Measurements from ENCODE around the gene DIS3. TPM values are rescaled to one million over a fixed set of nuclear protein-coding genes. Genes with fewer than 3 reads are reported as not detected.

DIS3 gene
- polyA plus RNA-seq, 3 donors: 6.7 to 11.3 (median 8.4) TPM

DNA sequence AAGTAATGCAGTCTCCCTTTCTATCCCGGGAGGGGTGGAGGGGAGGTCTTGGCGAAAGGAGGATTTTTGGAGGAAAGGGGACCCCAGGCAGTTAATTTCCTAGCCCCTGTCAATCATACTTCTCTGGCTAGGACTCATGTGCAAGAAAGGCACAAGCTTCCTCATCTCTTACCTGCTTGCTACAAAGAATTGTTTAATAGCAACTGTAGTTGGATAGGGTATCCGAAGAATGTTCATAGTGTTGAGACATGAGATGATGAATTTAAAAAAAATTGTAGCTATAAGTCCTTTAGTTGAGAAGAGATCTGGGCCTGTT, 53.5 kb downstream of the DIS3 start:
- Histone ChIP-seq H3K27ac (ENCODE audit: low read depth in 1 of 2, low read length in 2 of 2) (peak overlapping the region; percentile 49 to 84), H2AFZ (ENCODE audit: insufficient read depth, low read depth, low read length, poor library complexity, severe bottlenecking) (peak overlapping the region; percentile 94), H4K20me1 (ENCODE audit: insufficient read depth, low read length) (peaks cover 11% of the 10 kb centered on the region), H3K4me3 (replicated peaks in 1 of 3; ENCODE audit: low read depth in 2 of 3, low read length in 3 of 3) (peak overlapping the region; percentile 65 to 95 (median 93)), H3K9me3 (replicated peaks in 1 of 2; ENCODE audit: control insufficient read depth in 1 of 2, insufficient read depth in 1 of 2, low read length in 2 of 2) (no peaks in the 10 kb centered on the region), H3K79me2 (ENCODE audit: insufficient read depth, low read length) (peaks cover 93% of the 10 kb centered on the region), H3K9ac (ENCODE audit: insufficient read depth, low read length, poor library complexity, severe bottlenecking) (peak overlapping the region; percentile 74), H3K4me1 (ENCODE audit: control insufficient read depth in 1 of 2, insufficient read depth in 2 of 2, low read length in 2 of 2) (peaks cover 19 to 39% of the 10 kb centered on the region in 2 donors), H3K36me3 (replicated peaks in 1 of 2; ENCODE audit: control insufficient read depth in 1 of 2, insufficient read depth in 2 of 2, low read length in 2 of 2) (peaks cover 11 to 19% of the 10 kb centered on the region in 2 donors), H3K27me3 (ENCODE audit: control insufficient read depth in 2 of 2, insufficient read depth in 2 of 2, low read length in 2 of 2) (no peaks in the 10 kb centered on the region), H3K4me2 (replicated peaks; ENCODE audit: extremely low read depth, low read length, poor library complexity, severe bottlenecking) (peak overlapping the region; percentile 94)
- intact Hi-C loops (cut with micrococcal nuclease): loop anchor here in 1 of 2 donors (5.0 kb wide), 1 partner anchor 54 kb away; the partner anchor contains the start of genes DIS3 and PIBF1
- no CpG with 5 or more reads among the region's 3 CpGs for WGBS (ENCODE audit: insufficient coverage)
- no peak for DNase-seq
- H3K4me3 Mint-ChIP-seq: peak overlapping the region; percentile 95 to 97
- H3K9me3 Mint-ChIP-seq: no peaks in the 10 kb centered on the region
- H3K27ac Mint-ChIP-seq: peak overlapping the region; percentile 79 to 93 (median 89)
- peaks cover 33% of the 10 kb centered on the region for H3K4me1 Mint-ChIP-seq
- peaks cover 0 to 2% (median 0%) of the 10 kb centered on the region in 3 donors for H3K27me3 Mint-ChIP-seq (ENCODE audit: low read depth in 3 of 3)
- peaks cover 12 to 26% of the 10 kb centered on the region in 2 donors for H3K36me3 Mint-ChIP-seq
- TF ChIP-seq, protein P1, sequence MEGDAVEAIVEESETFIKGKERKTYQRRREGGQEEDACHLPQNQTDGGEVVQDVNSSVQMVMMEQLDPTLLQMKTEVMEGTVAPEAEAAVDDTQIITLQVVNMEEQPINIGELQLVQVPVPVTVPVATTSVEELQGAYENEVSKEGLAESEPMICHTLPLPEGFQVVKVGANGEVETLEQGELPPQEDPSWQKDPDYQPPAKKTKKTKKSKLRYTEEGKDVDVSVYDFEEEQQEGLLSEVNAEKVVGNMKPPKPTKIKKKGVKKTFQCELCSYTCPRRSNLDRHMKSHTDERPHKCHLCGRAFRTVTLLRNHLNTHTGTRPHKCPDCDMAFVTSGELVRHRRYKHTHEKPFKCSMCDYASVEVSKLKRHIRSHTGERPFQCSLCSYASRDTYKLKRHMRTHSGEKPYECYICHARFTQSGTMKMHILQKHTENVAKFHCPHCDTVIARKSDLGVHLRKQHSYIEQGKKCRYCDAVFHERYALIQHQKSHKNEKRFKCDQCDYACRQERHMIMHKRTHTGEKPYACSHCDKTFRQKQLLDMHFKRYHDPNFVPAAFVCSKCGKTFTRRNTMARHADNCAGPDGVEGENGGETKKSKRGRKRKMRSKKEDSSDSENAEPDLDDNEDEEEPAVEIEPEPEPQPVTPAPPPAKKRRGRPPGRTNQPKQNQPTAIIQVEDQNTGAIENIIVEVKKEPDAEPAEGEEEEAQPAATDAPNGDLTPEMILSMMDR (IDR thresholded peaks at IDR 0.05): no peak

DNA sequence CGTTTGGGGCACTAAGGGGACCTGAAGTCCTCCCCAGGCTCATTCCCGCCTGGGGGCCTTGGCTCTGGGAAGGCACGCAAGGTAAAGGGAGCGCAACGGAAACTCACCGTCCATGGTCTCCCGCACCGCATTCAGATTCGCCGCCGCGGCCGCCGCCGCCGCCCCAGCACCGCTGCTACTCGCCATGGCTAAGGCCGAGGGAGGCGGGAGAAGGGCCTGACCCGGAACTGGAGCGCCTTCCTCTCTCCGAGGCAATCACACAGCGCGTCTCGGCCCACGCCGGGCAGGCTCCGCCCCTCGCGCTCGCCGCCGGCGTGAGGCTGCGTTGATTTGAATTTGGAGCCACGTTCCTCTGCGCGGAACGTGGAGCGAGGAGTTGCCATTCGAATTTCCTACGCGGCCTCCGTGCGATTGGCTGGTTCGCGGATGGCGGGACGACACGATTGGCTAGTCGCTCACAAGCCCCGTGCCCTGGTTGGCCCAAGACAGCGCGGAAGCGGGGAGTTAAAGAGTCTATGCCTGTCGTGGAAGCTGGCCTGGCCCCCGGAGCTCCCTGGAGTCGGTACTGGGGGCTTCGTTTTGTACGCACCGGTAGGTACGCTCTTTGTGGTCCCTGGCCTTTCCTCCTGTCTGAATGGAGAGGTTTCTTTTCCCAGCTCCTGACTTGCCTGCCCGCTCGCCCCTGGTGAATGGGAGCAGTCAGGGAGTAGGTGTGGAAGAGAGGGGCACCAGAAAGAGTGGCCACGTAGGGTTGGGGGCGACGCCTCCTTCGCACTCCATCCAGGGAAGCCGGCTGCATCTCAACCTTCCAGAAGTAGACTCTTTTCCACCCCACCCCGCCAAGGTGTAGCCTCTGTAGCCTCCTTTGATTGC, 54.0 kb downstream of the DIS3 start, which contains the start of the genes BORA and MZT1:
BORA (plus strand) TSS at position 507 of the 873 bp plus-strand sequence. CDS start 1,018 bp downstream, outside the sequence.
MZT1 (minus strand) TSS at position 213 of the 873 bp plus-strand sequence; CDS start at position 186, 27 bp downstream.
- H3K27me3 Mint-ChIP-seq (ENCODE audit: low read depth in 3 of 3): peaks cover 0 to 2% (median 0%) of the 10 kb centered on the region in 3 donors
- under 1% methylated on average over 65 of the region's 71 CpGs for WGBS (ENCODE audit: insufficient coverage)
- DNase-seq: peak; percentile 95 to 97 (median 97)

More for the DNA sequence above, 54.0 kb downstream of the DIS3 start, which contains the start of the genes BORA and MZT1:
- peak within 1 kb of the TSS; percentile 94 for H3K4me2 ChIP-seq (replicated peaks; ENCODE audit: extremely low read depth, low read length, poor library complexity, severe bottlenecking)
- no peaks in the 10 kb centered on the region for H3K9me3 ChIP-seq (replicated peaks in 1 of 2; ENCODE audit: control insufficient read depth in 1 of 2, insufficient read depth in 1 of 2, low read length in 2 of 2)
- intact Hi-C loops (cut with micrococcal nuclease): loop anchor here (1.0 to 5.0 kb wide), 2 partner anchors 55 kb away; partner anchors contain the start of genes PIBF1 (in 2 of the 2) and DIS3 (in 1 of the 2)
- H3K4me1 Mint-ChIP-seq: peaks cover 33% of the 10 kb centered on the region
- H3K9me3 Mint-ChIP-seq: peaks cover 0 to 3% (median 0%) of the 10 kb centered on the region in 7 donors
- peaks cover 8 to 13% of the 10 kb centered on the region in 2 donors for H3K36me3 ChIP-seq (replicated peaks in 1 of 2; ENCODE audit: control insufficient read depth in 1 of 2, insufficient read depth in 2 of 2, low read length in 2 of 2)
- peak within 1 kb of the TSS; percentile 63 to 84 for H3K27ac ChIP-seq (ENCODE audit: low read depth in 1 of 2, low read length in 2 of 2)
- peaks cover 19 to 39% of the 10 kb centered on the region in 2 donors for H3K4me1 ChIP-seq (ENCODE audit: control insufficient read depth in 1 of 2, insufficient read depth in 2 of 2, low read length in 2 of 2)
- peak within 1 kb of the TSS; percentile 78 for H3K9ac ChIP-seq (ENCODE audit: insufficient read depth, low read length, poor library complexity, severe bottlenecking)
- peaks cover 11% of the 10 kb centered on the region for H4K20me1 ChIP-seq (ENCODE audit: insufficient read depth, low read length)
- TF ChIP-seq, protein P1 (IDR thresholded peaks at IDR 0.05): no peak
- peaks cover 12 to 26% of the 10 kb centered on the region in 2 donors for H3K36me3 Mint-ChIP-seq
- peaks cover 94% of the 10 kb centered on the region for H3K79me2 ChIP-seq (ENCODE audit: insufficient read depth, low read length)
- peak within 1 kb of the TSS; percentile 79 to 95 (median 89) for H3K27ac Mint-ChIP-seq
- peak within 1 kb of the TSS; percentile 94 for H2AFZ ChIP-seq (ENCODE audit: insufficient read depth, low read depth, low read length, poor library complexity, severe bottlenecking)
- no peaks in the 10 kb centered on the region for H3K27me3 ChIP-seq (ENCODE audit: control insufficient read depth in 2 of 2, insufficient read depth in 2 of 2, low read length in 2 of 2)
- peak within 1 kb of the TSS; percentile 93 to 97 (median 95) for H3K4me3 ChIP-seq (replicated peaks in 1 of 3; ENCODE audit: low read depth in 2 of 3, low read length in 3 of 3)
- peak within 1 kb of the TSS; percentile 95 to 97 for H3K4me3 Mint-ChIP-seq
